HG02678 (cell line): ENCODE measurements around the gene SESN1.

Experiments
- ATAC-seq: cut with Tn5 transposase; IDR thresholded peaks from one replicate; pipeline ENCODE4 v1.9.1; 2021; ENCODE audit warnings: mild to moderate bottlenecking, moderate library complexity; ENCODE audit not compliant: unreplicated experiment

SESN1 gene

GRCh38 chr6:108942556-108943492, 151.8 kb downstream of the SESN1 start:
- ATAC-seq, result no peak

GRCh38 chr6:108941859-108942258, 152.8 kb downstream of the SESN1 start:
- ATAC-seq, result no peak

- no peak for ATAC-seq
Measured at GRCh38 chr6:108941281-108941680, 153.4 kb downstream of the SESN1 start.

DNA sequence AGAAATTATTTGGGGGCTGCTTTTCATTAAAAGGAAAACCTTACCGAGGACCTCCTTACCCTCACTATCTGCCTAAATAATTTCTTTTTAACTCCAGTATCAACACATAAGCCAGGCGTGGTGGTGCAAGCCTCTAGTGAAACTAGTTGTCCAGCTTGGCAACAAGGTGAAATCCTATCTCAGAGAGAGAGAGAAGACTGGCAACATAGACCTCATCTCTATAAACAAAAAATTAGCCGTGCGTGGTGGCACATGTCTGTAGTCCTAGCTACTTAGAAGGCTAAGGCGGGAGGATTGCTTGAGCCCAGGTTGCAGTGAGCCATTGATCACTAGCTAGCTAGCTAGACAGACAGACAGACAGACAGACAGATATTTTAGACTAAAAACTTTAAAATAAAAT, 153.9 kb downstream of the SESN1 start:
- ATAC-seq, result no peak

DNA sequence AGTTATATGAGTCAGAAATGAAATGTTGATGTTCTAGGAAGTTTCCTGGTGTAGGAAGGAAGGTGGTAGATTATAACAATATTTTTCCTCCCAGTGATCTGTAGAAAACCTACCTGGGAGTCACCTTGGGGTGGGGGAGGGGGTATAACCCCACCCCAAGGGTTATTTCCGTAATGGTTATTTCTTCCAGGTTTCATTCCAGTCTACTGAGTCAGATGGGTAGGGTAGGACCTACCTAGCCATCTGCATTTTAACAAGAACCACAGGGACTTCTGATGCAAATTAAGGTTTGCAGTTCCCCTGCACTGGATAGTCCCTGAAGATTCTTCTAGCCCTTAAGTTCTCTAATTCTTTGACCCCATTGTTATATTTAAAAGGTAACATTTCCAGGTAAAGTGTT, 157.5 kb downstream of the SESN1 start:
- ATAC-seq, result no peak
